Tibial nerve (tissue), 4 donors: Measurements from ENCODE around the gene NDRG2. TPM values are rescaled to one million over a fixed set of nuclear protein-coding genes. Genes with fewer than 3 reads are reported as not detected.

Experiments
- total RNA-seq, 4 donors: library from RNA; depleted of rRNA; stranded (reverse); fragments of >200 nt; gene quantifications; one replicate each; pipeline ENCODE4 v1.1.0, GENCODE V29; 2016

Gene NDRG2
- total RNA-seq, 4 donors from 2014 or later, result 370 to 971 (median 750) TPM

Other genes starting within 250 kb of the NDRG2 start
- 10 to 100 TPM in 3 of 4 donors, 1 to 10 TPM in 1; 8.7 to 17.0 (median 13.6) TPM for gene RNASE6, start 243.8 kb downstream of the NDRG2 start, total RNA-seq
- 100 to 1,000 TPM; 245 to 430 (median 379) TPM for gene RNASE1, start 222.2 kb downstream of the NDRG2 start, total RNA-seq
- gene RNASE3, start 133.7 kb downstream of the NDRG2 start, total RNA-seq, result under 1 TPM in 1 of 4 donors, not detected in 3; 0.63 TPM
- 1 to 10 TPM in 2 of 4 donors, under 1 TPM in 1, not detected in 1; 0.59 to 3.5 (median 1.3) TPM for gene RNASE2, start 69.6 kb downstream of the NDRG2 start, total RNA-seq
- gene METTL17, start 35.1 kb downstream of the NDRG2 start, total RNA-seq, result 100 to 1,000 TPM in 3 of 4 donors, 10 to 100 TPM in 1; 61.5 to 134 (median 122) TPM
- gene SLC39A2, start 25.8 kb downstream of the NDRG2 start, total RNA-seq, result not detected
- gene TPPP2, start 5.2 kb upstream of the NDRG2 start, total RNA-seq, result not detected
- not detected for gene RNASE13, start 9.7 kb upstream of the NDRG2 start, total RNA-seq
- gene RNASE7, start 17.3 kb upstream of the NDRG2 start, total RNA-seq, result not detected
- gene RNASE8, start 32.8 kb upstream of the NDRG2 start, total RNA-seq, result not detected
- 100 to 1,000 TPM in 1 of 4 donors, 10 to 100 TPM in 3; 72.5 to 128 (median 80.9) TPM for gene ARHGEF40, start 45.2 kb upstream of the NDRG2 start, total RNA-seq
- gene ZNF219, start 73.6 kb upstream of the NDRG2 start, total RNA-seq, result 10 to 100 TPM; 28.6 to 90.3 (median 34.9) TPM
- under 1 TPM in 2 of 4 donors, not detected in 2; 0.44 to 0.63 TPM for gene TMEM253, start 76.0 kb upstream of the NDRG2 start, total RNA-seq
- under 1 TPM in 1 of 4 donors, not detected in 3; 0.39 TPM for gene OR5AU1, start 131.0 kb upstream of the NDRG2 start, total RNA-seq
- 100 to 1,000 TPM; 349 to 485 (median 426) TPM for gene HNRNPC, start 244.4 kb upstream of the NDRG2 start, total RNA-seq